HG02759 (cell line): Measurements from ENCODE around the gene C2CD2.
A peak's percentile ranks its signal among the peaks of the same experiment; 100 is the strongest.
"Not testable (repeated sequence)": the region's sequence is repeated elsewhere in the genome, so short reads cannot be mapped to it uniquely, and the experiment has no call there.

Experiments
- ATAC-seq: cut with Tn5 transposase; IDR thresholded peaks from one replicate; pipeline ENCODE4 v1.9.1; 2021; ENCODE audit warnings: mild to moderate bottlenecking, moderate library complexity; ENCODE audit not compliant: unreplicated experiment

C2CD2 gene

DNA sequence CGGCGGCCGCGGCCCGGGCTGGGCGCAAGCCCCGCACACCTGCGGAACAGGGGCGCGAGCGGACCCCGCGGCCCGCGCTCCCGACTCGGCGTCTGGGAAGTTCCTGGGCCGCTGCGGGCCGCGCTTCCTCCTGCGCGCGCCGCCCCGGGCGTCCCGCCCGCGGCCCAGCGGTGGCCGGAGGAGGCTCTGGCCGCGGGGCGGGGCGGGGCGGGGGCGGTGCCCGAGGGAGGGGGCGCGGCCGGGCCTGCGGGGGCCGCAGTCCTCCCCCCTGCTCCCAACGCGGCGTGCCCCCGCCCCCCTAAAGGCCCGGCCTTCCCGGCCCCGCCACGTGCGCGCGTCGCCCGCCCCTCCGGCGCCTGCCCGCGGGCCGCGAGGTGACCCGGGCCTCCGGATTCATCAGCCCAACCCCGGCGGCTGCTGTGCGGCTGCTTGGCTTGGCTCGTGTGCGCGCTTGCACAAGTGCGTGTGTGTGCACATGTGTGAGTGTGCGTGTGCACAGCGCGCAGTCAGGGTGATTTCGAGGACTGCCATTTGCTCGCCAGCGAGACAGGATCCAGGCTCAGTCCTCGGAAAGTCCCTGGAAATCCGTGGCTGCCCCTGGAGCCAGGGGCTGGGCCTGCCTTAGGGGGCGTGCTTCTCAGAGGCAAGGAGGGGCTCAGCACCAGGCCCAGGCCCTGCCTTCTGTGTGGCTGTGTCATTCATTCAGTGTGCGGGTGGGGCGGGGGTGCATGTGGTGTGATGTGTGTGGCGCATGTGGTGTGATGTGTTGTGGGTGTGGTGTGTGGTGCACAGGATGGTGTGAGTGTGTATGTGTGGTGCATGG lies at the start of gene C2CD2:
C2CD2 (minus strand) TSS at position 188 of the 823 bp plus-strand sequence. CDS start 370 bp downstream, outside the sequence.
- peak; percentile 65 for ATAC-seq

DNA sequence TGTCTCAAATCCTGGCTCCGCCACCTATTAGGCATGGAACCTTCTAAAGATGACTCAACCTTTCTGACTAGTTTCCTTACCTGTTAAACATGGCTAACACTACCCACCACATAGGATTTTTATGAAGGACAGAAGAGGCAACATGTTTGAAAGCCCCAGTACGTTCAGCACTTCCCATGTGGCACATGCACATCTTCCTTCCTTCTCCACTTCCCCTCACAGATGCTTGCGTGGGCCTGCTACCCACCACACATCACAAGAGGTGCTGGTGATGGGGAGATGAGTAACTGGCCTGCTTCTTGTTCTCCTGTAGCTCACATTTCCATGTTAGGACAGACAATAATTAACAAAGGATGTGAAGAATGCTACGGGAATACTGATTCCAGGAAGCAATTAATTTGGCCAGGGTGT lies 49.2 kb upstream of the C2CD2 start:
- ATAC-seq = no peak

- peak; percentile 94 for ATAC-seq
Measured at GRCh38 chr21:42002421-42002958, 48.7 kb upstream of the C2CD2 start.

DNA sequence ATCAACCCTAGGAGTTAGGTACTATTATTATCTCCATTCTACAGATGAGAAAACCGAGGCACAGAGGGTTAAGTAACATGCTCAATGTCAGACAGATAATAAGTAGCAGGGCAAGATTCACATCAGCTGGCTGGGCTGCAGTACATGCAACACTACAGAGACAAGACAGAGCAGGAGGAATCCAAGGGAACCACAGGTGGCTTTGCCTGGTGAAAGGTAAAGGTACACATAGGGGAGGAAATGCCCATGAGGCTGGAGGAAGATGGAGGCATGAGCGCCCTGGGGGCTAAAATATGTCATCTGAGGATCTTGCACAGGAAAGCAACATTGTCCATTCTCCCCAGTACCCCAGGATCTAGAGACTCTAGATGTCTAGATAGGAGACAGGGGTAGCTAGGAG lies 48.0 kb upstream of the C2CD2 start:
- ATAC-seq = no peak

DNA sequence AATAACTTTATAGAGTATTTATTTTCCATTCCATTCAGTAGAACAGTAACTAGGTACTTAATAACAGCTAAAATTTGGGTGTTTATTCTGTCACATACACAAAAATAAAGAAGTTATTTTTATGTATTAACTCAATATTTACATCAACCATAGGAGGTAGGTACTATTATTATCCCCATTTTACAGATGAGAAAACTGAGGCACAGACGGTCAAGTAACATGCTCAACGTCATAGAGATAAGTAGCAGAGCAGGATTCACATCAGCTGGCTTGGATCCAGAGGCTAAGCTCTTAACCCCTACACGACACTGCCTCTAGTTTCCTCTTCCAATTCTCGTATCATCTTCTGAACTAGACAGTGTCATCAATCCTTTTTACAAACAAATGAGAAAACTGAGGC lies 47.1 kb upstream of the C2CD2 start:
- no peak for ATAC-seq

- ATAC-seq = no peak
Measured at GRCh38 chr21:41997657-41998056, 43.8 kb upstream of the C2CD2 start.

DNA sequence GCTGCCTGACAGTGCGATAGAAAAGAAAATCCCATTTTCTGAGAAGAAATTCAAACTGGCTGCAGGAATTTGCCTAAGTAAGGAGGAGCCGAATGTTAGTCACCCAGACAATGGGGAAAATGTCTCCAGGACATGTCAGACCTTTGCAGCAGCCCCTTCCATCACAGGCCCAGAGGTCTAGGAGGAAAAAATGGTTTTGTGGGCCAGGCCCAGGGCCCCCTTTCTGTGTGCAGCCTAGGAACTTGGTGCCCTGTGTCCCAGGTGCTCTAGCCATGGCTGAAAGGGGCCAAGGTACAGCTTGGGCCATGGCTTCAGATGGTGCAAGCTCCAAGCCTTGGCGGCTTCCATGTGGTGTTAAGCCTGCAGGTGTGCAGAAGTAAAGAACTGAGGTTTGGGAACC lies 41.8 kb upstream of the C2CD2 start:
- no peak for ATAC-seq

DNA sequence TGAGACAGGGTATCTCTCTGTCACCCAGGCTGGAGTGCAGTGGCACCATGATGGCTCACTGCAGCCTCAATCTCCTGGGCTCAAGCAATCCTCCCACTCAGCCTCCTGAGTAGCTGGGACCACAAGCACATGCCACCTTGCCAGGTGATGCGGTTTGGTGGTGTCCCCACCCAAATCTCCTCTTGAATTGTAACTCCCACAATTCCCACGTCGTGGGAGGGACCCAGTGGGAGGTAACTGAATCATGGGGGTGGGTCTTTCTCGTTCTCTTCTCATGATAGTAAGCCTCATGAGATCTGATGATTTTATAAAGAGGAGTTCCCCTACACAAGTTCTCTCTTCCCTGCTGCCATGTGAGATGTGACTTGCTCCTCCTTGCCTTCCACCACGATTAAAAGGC lies 40.8 kb upstream of the C2CD2 start:
- not testable (repeated sequence) for ATAC-seq

DNA sequence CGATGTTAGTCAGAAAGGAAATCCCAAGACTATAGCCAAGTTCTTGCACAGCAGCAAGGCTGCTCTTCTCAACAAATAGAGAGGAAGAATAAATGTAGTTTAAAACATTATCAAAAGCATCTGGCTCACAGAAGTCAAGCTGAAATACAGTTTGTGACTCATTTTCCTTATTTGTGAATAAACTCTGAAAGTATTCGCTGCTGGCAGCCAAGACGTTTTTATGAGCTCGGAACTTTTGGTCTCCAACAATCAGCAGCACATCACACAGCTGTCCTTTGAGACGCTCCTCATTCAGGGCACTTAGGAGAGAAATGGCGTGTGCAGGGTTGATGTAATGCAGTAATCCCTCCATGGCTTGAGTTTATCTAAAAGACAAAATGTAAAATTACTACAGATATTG lies 39.9 kb upstream of the C2CD2 start:
- ATAC-seq = no peak

- ATAC-seq = no peak
Measured at GRCh38 chr21:41992576-41992975, 38.8 kb upstream of the C2CD2 start.

GRCh38 chr21:41991659-41992058 lies 37.8 kb upstream of the C2CD2 start:
- no peak for ATAC-seq

GRCh38 chr21:41989698-41990097 lies 35.9 kb upstream of the C2CD2 start:
- no peak for ATAC-seq

- ATAC-seq = no peak
Measured at GRCh38 chr21:41987310-41987709, 33.5 kb upstream of the C2CD2 start.

DNA sequence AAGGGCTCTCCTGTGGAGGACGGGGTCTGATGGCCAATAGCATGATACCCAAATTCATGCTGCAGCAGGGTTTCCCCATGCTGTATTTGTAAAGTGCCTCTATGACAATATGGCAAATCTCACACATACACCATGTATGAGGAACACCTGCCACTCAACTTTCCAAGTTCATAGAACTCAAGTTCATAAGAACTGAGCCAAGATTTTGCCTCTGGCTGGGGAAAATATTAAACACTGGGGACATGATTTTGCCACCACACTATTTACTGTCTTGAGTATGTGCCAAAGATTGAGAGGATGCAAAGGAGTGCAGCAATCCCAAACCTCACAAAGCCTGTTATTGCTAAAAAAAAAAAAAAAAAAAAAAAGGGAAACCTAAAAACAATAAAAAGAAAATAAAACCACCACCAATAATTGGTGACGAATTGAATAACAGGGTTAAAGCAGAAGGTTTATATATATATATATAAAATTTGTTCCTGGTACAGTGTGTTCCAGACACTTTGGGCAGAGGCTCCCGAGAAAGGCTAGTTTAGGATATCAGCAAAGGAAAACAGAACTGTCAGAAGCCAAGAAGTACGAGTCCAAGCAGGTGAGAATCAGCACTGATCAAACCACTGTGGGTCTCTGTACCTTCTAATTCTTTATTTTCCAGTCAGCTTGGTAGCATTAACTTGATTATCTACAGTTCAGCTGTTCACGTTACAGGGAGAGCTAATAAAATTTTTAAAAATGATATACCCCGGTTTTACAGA lies 32.0 kb upstream of the C2CD2 start:
- ATAC-seq = no peak

DNA sequence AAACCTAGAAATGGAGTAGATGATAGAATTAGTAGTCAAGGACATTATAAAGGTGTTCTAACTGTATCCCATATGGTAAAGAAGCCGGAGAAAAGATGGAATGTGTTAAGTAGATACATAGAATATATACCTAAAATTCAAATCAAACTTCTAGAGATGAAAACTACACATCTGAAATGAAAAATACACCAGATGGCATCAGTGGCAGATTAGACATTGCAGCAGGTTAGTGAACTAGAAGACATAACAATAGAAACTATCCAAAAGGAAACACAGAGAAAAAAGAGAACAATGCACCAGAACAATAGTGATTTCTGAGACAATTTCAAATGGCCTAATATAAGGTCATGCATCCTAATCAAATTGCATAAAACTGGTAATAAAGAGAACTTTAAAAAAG lies 29.4 kb upstream of the C2CD2 start:
- no peak for ATAC-seq

DNA sequence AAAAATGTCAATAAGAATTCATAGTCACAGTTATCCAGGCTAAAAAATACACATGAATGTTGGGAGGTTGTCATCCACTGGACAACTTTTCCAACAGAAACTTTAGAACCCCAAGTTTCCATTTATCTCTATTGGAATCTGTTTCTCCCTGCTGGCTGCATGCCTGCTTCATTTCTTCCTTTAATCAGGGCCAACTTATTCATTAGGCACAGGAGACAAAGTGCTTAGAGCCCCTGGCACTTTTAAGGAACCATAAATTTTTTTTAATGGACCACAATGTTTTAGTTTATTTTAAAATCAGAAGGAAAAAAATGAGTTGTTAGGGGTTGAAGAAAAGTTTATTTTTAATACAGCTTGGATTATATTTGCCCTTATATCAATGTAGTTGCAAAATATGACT lies 26.7 kb upstream of the C2CD2 start:
- no peak for ATAC-seq

GRCh38 chr21:41979751-41980369 lies 26.0 kb upstream of the C2CD2 start:
- ATAC-seq = no peak

GRCh38 chr21:41979335-41979734 lies 25.5 kb upstream of the C2CD2 start:
- no peak for ATAC-seq

DNA sequence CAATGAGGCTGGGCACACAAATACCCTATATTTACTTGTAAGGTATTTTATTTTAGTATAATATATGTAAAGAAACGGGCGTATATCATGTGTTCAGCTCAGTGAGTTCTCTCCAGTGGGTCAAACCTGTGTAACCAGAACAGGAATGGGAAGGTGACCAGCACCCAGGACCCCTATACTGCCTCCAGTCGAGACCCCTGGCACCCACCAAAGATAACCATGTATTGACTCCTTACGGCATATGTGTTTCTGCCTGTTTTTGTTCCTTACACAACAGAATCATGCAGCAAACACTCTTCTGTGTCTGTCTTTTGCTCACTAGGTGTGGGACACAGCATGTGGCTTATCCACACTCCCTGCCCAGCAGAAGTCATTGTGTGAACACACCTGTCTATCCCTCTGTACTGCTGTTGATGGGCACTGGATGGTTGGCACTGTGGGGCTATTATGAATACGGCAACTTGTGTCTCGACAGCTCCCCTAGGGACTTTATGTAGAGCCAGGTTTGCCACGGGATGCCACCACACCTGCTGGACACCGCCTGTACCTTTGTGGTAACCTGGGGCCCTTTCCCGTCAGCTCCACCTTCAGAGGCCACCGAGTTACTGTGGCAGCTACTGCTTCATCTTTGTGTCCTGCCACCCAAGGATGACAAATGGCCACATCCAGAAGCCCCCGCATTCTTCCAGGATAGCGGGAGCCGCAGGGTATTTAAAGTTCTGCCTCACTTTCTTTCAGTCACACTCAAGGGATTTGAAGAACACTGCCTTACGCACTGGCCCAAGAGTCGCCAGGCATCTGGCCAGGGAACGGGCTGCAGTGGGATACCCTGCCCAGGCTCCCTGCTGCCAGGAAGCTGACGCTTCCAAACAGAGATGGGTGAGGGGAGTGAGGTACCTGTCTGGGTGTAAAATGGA lies 23.5 kb upstream of the C2CD2 start:
- ATAC-seq = no peak

DNA sequence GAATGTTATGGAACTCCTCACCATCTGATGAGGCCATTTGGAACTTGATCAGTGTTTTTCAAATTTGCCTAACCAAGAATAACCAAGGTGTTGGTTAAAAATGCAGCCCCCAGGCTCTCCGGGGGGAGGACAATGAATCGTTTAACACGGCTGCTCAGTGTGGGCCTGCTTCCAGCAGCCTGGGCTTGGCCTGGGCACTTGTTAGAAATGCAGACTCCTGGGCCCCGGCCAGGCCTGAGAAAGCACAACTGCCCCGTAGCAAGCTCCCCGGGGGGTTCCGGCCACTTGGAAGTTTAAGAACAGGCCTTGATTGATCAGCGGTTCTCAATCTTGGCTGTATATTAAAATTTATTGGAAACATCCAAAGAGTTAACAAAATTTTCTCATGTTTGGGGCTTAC lies 22.8 kb upstream of the C2CD2 start:
- ATAC-seq = no peak
